GM10266 (cell line): ENCODE measurements around the gene NAV2.

ENCODE experiments used
- DNase-seq: peaks from one replicate; pipeline ENCODE4 v3.0.0; 2012; ENCODE audit errors: extremely low spot score
- CTCF ChIP-seq: IDR thresholded peaks from 2 replicates; pipeline ENCODE4 v1.5.1; 2012; ENCODE audit warnings: mild to moderate bottlenecking, low read depth; ENCODE audit not compliant: control insufficient read depth, insufficient read depth; ENCODE audit errors: missing control alignments

Gene NAV2

DNA sequence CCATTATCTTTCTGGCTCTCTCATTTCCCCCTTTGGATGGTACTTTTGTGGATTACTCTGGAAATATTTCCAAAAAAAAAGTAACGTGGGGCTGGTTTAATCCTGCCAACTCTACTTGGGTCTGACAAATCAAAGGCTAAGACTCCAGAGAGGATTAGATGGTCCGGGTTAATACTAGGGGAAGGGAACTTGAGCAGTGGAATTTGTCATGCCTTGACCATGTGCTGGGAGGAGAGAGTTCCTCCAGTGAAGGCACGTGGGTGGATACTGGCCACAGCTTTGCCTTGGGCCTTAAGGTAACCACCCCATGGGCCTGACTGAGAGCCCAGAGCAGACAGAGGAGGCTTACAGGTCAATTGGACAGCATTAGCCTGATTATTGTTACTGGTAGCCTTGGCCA lies 120.3 kb downstream of the NAV2 start:
- no peak for DNase-seq
- no peak for TF ChIP-seq CTCF

DNA sequence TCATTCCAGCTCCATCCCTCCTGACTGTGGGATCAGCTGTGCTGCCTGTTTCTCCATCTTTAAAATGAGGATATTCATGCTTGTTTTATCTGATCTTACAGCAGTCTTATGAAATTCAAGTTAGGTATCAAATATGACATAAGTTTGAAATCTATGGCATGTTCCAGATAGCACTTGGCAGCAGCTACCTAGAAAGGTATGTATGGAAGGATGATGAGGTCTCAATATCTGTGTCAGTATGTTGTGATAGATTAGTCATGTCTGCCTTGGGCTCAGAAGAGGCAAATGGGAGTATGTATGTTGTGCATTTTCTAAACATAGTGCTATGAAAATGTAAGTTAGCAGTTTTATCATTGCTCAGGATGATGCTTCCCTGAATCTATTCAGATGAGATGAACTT lies 122.1 kb downstream of the NAV2 start:
- TF ChIP-seq CTCF, result no peak
- DNase-seq, result no peak

DNA sequence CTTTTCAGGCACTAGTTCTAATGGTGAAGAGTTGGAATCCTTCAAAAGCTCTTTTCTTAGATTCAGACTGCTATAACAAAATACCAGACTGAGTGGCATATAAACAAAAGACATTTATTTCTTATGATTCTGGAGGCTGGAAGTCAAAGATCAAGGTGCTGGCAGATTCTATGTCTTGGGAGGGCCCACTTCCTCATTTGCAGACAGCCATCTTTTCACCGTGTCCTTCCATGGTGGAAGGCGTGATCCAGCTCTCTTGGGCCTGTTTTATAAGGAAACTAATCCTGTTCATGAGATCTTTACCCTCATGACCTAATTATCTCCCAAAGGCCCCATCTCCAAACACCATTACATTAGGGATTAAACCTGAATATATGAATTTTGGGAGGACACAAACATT lies 124.0 kb downstream of the NAV2 start:
- DNase-seq, result no peak
- TF ChIP-seq CTCF, result no peak

DNA sequence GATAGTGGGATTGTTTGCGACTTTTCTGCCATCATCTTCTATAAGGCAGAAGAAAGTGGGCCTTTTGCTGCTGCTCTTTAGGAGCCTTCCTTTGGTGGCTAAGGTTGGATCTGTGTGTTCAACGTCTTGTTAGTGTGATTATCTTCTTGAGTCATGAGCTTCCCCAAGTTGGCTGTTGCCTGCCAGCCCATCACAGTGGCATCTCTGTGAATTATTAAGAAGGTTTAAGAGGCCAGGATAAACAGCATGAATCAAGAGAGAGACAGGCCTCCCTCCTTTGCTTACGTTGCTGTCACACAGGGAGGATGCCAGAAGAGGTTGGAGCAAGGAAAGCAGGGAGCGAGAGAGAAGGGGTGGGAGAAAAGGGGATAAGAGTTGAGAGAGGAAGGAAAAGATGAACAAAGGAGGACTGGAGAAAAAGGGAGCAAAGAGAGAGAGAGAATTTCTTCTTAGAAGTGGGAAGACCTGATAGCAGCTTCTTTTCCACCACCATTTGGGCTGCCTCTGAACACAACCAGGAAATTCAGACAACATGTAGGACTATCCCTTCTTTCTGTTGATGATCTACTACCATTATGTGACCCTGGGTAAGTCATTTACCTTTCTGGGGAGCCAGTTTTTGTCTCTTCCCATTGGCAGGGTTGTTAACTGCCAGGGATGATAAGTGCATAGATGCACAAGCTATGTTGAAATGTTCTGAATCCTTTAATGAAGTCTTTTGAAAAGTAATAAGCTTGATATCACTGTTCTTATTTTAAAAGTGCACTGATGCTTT lies 126.5 kb downstream of the NAV2 start:
- no peak for TF ChIP-seq CTCF
- DNase-seq, result no peak

- DNase-seq, result no peak
- TF ChIP-seq CTCF, result no peak
These were observed 128.3 kb downstream of the NAV2 start for GRCh38 chr11:19840961-19841360.

GRCh38 chr11:19842505-19842904 lies 129.9 kb downstream of the NAV2 start:
- DNase-seq, result no peak
- no peak for TF ChIP-seq CTCF

DNA sequence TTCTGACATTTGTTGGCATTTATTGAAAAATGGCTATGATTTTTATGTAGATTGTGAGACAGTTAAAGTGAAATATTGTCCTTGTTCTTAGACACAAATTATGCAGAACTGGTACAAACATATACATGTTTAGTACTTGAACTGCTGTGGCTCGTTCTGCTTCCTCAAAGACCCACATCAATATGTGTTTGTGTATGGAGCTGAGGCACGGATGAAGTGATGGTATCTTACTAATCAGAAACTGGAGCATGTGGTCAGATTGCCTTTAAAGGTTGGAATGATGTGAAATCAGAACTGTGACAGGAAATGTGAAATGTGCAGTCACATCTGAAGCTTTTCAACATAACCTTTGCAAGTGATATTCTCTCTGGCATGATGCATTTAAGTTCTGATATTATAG lies 130.4 kb downstream of the NAV2 start:
- no peak for TF ChIP-seq CTCF

More for the DNA sequence above, 130.4 kb downstream of the NAV2 start:
- no peak for DNase-seq
